ENCODE measurements around the gene PAXX. TPM values are rescaled to one million over a fixed set of nuclear protein-coding genes. Genes with fewer than 3 reads are reported as not detected.

Gene PAXX, protein sequence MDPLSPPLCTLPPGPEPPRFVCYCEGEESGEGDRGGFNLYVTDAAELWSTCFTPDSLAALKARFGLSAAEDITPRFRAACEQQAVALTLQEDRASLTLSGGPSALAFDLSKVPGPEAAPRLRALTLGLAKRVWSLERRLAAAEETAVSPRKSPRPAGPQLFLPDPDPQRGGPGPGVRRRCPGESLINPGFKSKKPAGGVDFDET
- total RNA-seq: 10 to 100 TPM; 75.9 to 76.8 TPM

DNA sequence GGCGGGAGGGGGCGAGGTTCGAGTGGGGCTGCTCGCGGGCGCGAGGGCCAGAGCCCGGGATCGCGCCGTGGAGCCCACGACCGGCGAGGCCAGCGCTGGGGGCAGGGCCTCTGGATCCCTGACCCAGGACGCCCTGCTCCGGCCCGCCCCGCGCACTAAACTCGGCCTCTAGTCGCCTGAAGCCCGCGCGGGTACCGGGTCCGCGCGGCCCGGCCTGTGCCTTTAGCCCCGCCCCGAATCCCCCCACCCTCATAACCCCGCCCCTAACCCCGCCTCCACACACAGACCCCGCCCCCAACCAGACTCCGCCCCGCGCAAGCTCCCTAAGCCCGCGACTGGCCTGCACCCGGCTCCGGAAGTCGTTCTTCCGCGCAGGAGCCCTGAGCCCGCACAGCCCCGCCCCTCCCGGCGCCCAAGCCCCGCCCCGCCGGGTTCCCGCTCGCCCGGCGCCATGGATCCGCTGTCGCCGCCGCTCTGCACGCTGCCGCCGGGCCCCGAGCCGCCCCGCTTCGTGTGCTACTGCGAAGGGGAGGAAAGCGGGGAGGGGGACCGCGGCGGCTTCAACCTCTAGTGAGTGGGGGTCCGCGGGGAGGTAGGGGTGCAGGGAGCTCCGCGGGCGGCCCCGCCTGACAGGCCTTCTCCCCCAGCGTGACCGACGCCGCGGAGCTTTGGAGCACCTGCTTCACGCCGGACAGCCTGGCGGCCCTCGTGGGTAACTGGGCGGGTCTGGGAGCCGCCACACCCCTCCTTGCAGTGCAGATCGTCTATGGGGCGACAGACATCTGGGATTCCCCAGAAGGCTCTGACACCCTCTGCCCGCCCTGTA is at the start of gene PAXX:
PAXX (plus strand) TSS at position 430 of the 826 bp plus-strand sequence; CDS start at position 452, 22 bp downstream.
- Mint-ChIP-seq H3K27ac (peak within 1 kb of the TSS; percentile 81), H3K36me3 (ENCODE audit: low read depth) (peaks cover 9% of the 10 kb centered on the region), H3K9me3 (no peaks in the 10 kb centered on the region), H3K4me3 (peak within 1 kb of the TSS; percentile 83), H3K27me3 (ENCODE audit: low read depth) (peaks cover under 1% of the 10 kb centered on the region), H3K4me1 (ENCODE audit: low read depth) (peaks cover 16% of the 10 kb centered on the region)
- intact Hi-C loops (cut with micrococcal nuclease): loop anchor here (1.0 to 5.0 kb wide), 6 partner anchors 42 to 201 kb away; partner anchors contain the start of genes AJM1, RABL6, TMEM141 and TRAF2
- CTCF ChIA-PET: interaction anchor here (0.9 to 2.8 kb wide), 5 partner anchors 11 to 214 kb away, joined by 3 to 13 read pairs (median 4); partner anchors contain the start of gene ABCA2
- peak; percentile 95 for DNase-seq

GRCh38 chr9:136942881-136943230 is 49.4 kb upstream of the PAXX start:
- CTCF ChIA-PET: no interaction called here
- Mint-ChIP-seq H3K9me3 (no peaks in the 10 kb centered on the region), H3K4me1 (ENCODE audit: low read depth) (peaks cover 9% of the 10 kb centered on the region), H3K36me3 (ENCODE audit: low read depth) (peaks cover 20% of the 10 kb centered on the region), H3K4me3 (peak overlapping the region; percentile 59), H3K27me3 (ENCODE audit: low read depth) (no peaks in the 10 kb centered on the region), H3K27ac (no peak overlapping the region)
- DNase-seq: no peak
- intact Hi-C loops (cut with micrococcal nuclease): loop anchor here (1.0 kb wide), 1 partner anchor 41 kb away; no protein-coding TSS in a partner anchor

- Mint-ChIP-seq H3K27me3 (ENCODE audit: low read depth) (no peaks in the 10 kb centered on the region), H3K36me3 (ENCODE audit: low read depth) (peaks cover 18% of the 10 kb centered on the region), H3K27ac (peak overlapping the region; percentile 74), H3K4me1 (ENCODE audit: low read depth) (peaks cover 9% of the 10 kb centered on the region), H3K9me3 (no peaks in the 10 kb centered on the region), H3K4me3 (peak overlapping the region; percentile 77)
- CTCF ChIA-PET: interaction anchor here (0.9 kb wide), 1 partner anchor 56 kb away, joined by 3 read pairs; no protein-coding TSS in a partner anchor
- intact Hi-C loops (cut with micrococcal nuclease): loop anchor here (1.0 to 2.0 kb wide), 5 partner anchors 41 to 153 kb away; partner anchors contain the start of genes AJM1, MAN1B1 and TMEM141
- peak; percentile 57 for DNase-seq
Observed at GRCh38 chr9:136943291-136944211, 48.7 kb upstream of the PAXX start.

- Mint-ChIP-seq H3K9me3 (no peaks in the 10 kb centered on the region), H3K27ac (peak overlapping the region; percentile 74), H3K4me3 (peak overlapping the region; percentile 77), H3K27me3 (ENCODE audit: low read depth) (no peaks in the 10 kb centered on the region), H3K4me1 (ENCODE audit: low read depth) (peaks cover 9% of the 10 kb centered on the region), H3K36me3 (ENCODE audit: low read depth) (peaks cover 14% of the 10 kb centered on the region)
- CTCF ChIA-PET: interaction anchor here (0.8 to 0.9 kb wide), 2 partner anchors 57 to 101 kb away, joined by 3 read pairs; no protein-coding TSS in a partner anchor
- no peak for DNase-seq
- intact Hi-C loops (cut with micrococcal nuclease): loop anchor here (1.0 to 2.0 kb wide), 4 partner anchors 62 to 153 kb away; partner anchors contain the start of genes AJM1, MAN1B1 and TMEM141
Observed at GRCh38 chr9:136944212-136944518, 48.1 kb upstream of the PAXX start.

DNA sequence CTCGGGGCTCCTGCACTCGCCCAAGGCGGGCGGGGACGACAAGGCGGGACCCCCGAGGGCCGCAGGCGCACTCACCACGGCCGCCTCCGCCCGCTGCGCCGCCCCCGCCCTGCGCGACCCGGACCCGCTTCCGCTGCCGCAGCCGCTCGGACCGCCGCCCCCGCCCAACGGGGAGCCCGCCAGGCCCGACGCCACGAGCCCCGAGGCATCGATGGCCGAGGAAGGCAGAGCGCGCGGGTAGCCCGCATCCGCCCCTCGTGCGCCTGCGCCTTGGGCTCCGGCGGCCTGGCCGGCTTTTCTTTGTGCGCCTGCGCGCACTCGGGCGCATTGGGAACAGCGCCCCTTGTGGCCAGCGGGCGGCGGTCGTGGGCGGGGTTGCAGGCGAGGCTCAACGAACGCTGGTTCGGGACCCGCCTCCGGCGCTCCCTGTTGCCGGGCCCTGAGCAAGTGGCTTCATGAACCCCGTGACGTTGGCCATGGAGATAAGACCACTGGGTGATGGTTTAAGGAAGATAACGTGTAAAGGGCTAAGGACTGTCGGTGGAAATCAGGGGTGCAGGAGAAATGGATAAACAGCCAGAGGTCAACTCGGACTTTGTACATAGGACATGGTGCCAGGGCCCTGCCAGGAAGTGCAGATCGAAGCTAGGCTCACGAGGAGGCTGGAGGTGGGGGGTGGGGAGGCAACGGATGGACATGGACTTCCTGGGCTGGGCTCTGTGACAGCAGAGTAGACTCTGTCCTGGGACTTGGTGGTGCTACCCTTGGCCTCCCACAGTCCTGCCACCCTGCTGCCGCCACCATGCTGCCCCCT is 47.5 kb upstream of the PAXX start, which contains the start of the genes C8G and FBXW5:
C8G (plus strand) TSS at position 725 of the 814 bp plus-strand sequence; CDS start at position 803, 78 bp downstream.
FBXW5 (minus strand) TSS at position 220 of the 814 bp plus-strand sequence. CDS start 655 bp downstream, outside the sequence.
- Mint-ChIP-seq H3K4me1 (ENCODE audit: low read depth) (peaks cover 9% of the 10 kb centered on the region), H3K27ac (peak within 1 kb of the TSS; percentile 81), H3K36me3 (ENCODE audit: low read depth) (peaks cover 11% of the 10 kb centered on the region), H3K9me3 (no peaks in the 10 kb centered on the region), H3K27me3 (ENCODE audit: low read depth) (no peaks in the 10 kb centered on the region), H3K4me3 (peak within 1 kb of the TSS; percentile 77)
- DNase-seq: peak; percentile 94
- CTCF ChIA-PET: interaction anchor here (0.6 to 1.1 kb wide), 4 partner anchors 49 to 101 kb away, joined by 3 to 4 read pairs (median 3); no protein-coding TSS in a partner anchor
- intact Hi-C loops (cut with micrococcal nuclease): loop anchor here (1.0 to 2.0 kb wide), 4 partner anchors 62 to 154 kb away; partner anchors contain the start of genes AJM1, MAN1B1 and TMEM141

DNA sequence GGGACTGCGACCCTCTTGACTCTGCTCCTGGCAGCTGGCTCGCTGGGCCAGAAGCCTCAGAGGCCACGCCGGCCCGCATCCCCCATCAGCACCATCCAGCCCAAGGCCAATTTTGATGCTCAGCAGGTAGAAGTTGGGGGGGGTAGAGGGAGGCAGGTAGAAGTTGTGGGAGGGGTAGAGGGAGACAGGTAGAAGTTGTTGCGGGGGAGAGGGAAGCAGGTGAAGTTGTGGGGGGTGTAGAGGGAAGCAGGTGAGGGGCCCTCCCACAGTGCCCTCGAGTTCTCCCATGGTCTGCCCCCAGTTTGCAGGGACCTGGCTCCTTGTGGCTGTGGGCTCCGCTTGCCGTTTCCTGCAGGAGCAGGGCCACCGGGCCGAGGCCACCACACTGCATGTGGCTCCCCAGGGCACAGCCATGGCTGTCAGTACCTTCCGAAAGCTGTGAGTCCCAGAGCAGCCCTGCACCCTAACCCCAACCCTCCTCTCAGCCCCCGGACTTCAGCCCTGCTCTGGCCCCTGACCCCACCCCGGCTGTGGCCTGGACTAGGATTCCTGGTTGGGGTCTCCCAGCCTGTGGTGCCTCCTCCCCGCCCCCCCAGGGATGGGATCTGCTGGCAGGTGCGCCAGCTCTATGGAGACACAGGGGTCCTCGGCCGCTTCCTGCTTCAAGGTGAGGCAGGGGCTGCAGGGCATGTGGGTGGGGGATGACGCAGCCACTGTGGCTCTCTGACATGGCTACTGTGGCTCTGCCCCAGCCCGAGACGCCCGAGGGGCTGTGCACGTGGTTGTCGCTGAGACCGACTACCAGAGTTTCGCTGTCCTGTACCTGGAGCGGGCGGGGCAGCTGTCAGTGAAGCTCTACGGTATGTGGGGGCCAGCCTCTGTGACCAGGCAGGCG is 46.6 kb upstream of the PAXX start:
- H3K4me1 Mint-ChIP-seq (ENCODE audit: low read depth): peaks cover 9% of the 10 kb centered on the region
- peaks cover 11% of the 10 kb centered on the region for H3K36me3 Mint-ChIP-seq (ENCODE audit: low read depth)
- CTCF ChIA-PET: interaction anchor here (0.6 to 1.1 kb wide), 2 partner anchors 48 to 89 kb away, joined by 3 to 4 read pairs; no protein-coding TSS in a partner anchor
- H3K27ac Mint-ChIP-seq: no peak overlapping the region
- H3K9me3 Mint-ChIP-seq: no peaks in the 10 kb centered on the region
- no peak for DNase-seq
- H3K4me3 Mint-ChIP-seq: no peak overlapping the region
- intact Hi-C loops (cut with micrococcal nuclease): loop anchor here (2.0 kb wide), 1 partner anchor 155 kb away; the partner anchor contains the start of gene TMEM141
- no peaks in the 10 kb centered on the region for H3K27me3 Mint-ChIP-seq (ENCODE audit: low read depth)

DNA sequence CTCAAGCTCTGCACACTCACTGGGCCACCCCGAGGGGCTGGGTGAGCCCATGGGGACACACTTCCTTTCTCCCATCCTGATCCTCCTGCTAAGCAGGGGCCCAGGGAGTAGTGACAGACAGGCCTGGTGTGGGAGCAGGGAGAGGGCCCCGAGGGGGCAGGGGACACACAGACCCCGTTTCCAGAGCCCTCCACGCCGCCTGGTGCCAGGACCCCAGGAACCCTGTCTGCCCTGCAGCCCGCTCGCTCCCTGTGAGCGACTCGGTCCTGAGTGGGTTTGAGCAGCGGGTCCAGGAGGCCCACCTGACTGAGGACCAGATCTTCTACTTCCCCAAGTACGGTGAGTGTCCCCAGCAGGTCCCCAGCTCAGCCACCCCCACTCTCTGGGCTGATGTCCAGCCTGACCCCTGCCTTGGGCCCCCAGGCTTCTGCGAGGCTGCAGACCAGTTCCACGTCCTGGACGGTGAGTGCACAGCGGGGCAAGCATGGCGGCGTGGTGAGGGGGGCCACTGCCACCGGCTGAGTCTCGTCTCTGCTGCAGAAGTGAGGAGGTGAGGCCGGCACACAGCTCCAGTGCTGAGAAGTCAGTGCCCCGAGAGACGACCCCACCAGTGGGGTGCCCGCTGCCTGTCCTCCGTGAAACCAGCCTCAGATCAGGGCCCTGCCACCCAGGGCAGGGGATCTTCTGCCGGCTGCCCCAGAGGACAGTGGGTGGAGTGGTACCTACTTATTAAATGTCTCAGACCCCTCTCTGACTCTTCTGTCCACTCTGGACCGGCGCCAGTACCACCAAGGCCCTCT is 45.8 kb upstream of the PAXX start:
- Mint-ChIP-seq H3K4me1 (ENCODE audit: low read depth) (peaks cover 9% of the 10 kb centered on the region), H3K27me3 (ENCODE audit: low read depth) (no peaks in the 10 kb centered on the region), H3K9me3 (no peaks in the 10 kb centered on the region), H3K27ac (no peak overlapping the region), H3K4me3 (no peak overlapping the region), H3K36me3 (ENCODE audit: low read depth) (peaks cover 9% of the 10 kb centered on the region)
- CTCF ChIA-PET: interaction anchor here (1.1 to 2.7 kb wide), 2 partner anchors 89 kb away, joined by 4 to 30 read pairs; no protein-coding TSS in a partner anchor
- intact Hi-C loops (cut with micrococcal nuclease): no loop called here
- no peak for DNase-seq

DNA sequence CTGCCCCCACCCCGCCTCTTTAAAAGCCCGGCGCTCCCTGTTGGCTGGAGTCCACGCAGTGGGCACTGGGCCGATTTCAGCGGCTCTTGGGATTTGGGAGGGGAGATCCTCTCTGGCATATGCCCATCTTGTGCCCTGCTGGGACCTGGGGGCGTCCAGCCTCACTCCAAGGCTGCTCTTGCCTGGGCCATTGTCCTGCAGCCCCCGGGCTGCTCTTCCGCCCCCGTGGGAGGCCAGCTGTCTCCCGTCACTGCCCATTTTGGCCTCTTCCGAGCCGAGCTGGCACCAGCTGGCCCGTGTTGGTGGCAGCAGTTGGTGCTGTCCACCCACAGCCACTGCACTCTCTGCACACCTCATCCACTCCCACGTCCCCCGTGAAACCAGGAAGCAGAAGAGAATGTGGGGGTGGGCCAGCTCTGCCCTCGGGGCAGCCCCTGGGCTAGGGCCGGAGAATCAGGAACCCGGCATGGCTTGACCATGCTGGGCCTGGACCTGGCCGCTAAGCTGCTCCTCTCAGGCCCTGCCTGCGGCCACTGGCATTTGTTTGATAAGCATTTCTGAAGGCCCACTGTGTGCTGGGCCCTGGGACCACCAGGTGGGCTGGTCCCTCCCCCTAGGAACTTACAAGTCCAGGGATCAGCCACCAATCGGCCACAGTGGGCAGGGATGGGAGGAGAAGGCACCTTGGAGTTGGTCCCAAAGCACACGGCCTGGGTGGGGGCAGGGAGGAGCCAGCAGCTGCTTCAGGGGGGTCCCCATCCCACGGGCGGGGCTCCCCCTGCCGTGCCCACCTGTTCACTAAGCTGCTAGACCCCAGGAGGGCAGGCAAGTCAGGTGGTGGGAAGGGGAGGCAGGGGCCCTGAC is 45.0 kb upstream of the PAXX start:
- DNase-seq: no peak
- H3K27ac Mint-ChIP-seq: no peak overlapping the region

More for the DNA sequence above, 45.0 kb upstream of the PAXX start:
- H3K27me3 Mint-ChIP-seq (ENCODE audit: low read depth): no peaks in the 10 kb centered on the region
- CTCF ChIA-PET: interaction anchor here (1.0 to 2.7 kb wide), 9 partner anchors 19 to 128 kb away, joined by 3 to 30 read pairs (median 4); partner anchors contain the start of gene AJM1
- no peaks in the 10 kb centered on the region for H3K9me3 Mint-ChIP-seq
- H3K4me1 Mint-ChIP-seq (ENCODE audit: low read depth): peaks cover 7% of the 10 kb centered on the region
- H3K4me3 Mint-ChIP-seq: no peak overlapping the region
- H3K36me3 Mint-ChIP-seq (ENCODE audit: low read depth): peaks cover 5% of the 10 kb centered on the region
- intact Hi-C loops (cut with micrococcal nuclease): no loop called here

All from activated naive CD4-positive, alpha-beta T cell treated with anti-CD3 and anti-CD28 coated beads for 36 hours (primary cell).